OCI-LY7 (cell line): Measurements from ENCODE around the gene TFRC.

ENCODE experiments used
- EZH2phosphoT487 ChIP-seq: fragments of 200-600 bp; sonication (generic); IDR thresholded peaks from 2 replicates; pipeline ENCODE4 v1.6.1; 2018; ENCODE audit warnings: low read depth, borderline replicate concordance, mild to moderate bottlenecking, mixed run types, antibody characterized with exemption, low read length, moderate library complexity, mixed read lengths
- TF ChIP-seq, protein P1 (sequence below): fragments of 200-600 bp; sonication (generic); conservative IDR thresholded peaks from 2 replicates; pipeline ENCODE4 v1.5.1; 2014; ENCODE audit warnings: mild to moderate bottlenecking, antibody characterized with exemption, low read length, moderate library complexity, mixed read lengths

DNA sequence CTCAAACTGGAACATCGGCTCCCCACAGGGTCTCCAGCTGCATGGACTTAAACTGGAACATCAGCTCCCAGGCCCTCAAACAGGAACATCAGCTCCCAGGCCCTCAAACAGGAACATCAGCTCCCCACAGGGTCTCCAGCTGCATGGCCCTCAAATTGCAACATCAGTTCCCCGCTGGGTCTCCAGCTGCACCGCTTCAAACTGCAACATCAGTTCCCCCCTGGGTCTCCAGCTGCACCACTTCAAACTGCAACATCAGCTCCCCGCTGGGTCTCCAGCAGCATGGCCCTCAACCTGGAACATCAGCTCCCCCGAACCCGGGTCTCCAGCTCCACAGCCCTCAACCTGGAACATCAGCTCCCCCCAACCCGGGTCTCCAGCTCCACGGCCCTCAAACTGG, 82.0 kb downstream of the TFRC start:
- TF ChIP-seq, protein P1, sequence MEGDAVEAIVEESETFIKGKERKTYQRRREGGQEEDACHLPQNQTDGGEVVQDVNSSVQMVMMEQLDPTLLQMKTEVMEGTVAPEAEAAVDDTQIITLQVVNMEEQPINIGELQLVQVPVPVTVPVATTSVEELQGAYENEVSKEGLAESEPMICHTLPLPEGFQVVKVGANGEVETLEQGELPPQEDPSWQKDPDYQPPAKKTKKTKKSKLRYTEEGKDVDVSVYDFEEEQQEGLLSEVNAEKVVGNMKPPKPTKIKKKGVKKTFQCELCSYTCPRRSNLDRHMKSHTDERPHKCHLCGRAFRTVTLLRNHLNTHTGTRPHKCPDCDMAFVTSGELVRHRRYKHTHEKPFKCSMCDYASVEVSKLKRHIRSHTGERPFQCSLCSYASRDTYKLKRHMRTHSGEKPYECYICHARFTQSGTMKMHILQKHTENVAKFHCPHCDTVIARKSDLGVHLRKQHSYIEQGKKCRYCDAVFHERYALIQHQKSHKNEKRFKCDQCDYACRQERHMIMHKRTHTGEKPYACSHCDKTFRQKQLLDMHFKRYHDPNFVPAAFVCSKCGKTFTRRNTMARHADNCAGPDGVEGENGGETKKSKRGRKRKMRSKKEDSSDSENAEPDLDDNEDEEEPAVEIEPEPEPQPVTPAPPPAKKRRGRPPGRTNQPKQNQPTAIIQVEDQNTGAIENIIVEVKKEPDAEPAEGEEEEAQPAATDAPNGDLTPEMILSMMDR: no peak
- TF ChIP-seq EZH2phosphoT487: no peak
